ENCODE results near the gene GALNT14.

GRCh38 chr2:31051258-31052140 lies 86.7 kb downstream of the GALNT14 start:
- TF ChIP-seq CTCF (IDR thresholded peaks at IDR 0.05) (no peak), POLR2A (IDR thresholded peaks at IDR 0.05) (no peak), POLR2AphosphoS5 (IDR thresholded peaks at IDR 0.05) (no peak), EP300 (IDR thresholded peaks at IDR 0.05) (no peak)

All from gastroesophageal sphincter (tissue), 3 donors.